Stomach smooth muscle (tissue), 2 donors: Measurements from ENCODE around the gene PPM1F.

Source experiments
- H3K27ac ChIP-seq: one replicate; pipeline ENCODE4 v1.7.0; 2013; ENCODE audit warnings: mild to moderate bottlenecking, low read length, inconsistent platforms
- H3K27me3 ChIP-seq, 2 donors: one replicate each; pipeline ENCODE4 v1.7.0; 2013; ENCODE audit warnings: low read length in 2 of 2; ENCODE audit not compliant: insufficient read depth in 2 of 2, control insufficient read depth in 1 of 2
- H3K36me3 ChIP-seq, 2 donors: one replicate each; pipeline ENCODE4 v1.7.0; 2013; ENCODE audit warnings: low read length in 2 of 2; ENCODE audit not compliant: control insufficient read depth in 2 of 2, insufficient read depth in 2 of 2
- H3K4me1 ChIP-seq: one replicate; pipeline ENCODE4 v1.7.0; 2013; ENCODE audit warnings: low read length; ENCODE audit not compliant: control insufficient read depth, insufficient read depth
- H3K4me3 ChIP-seq, 2 donors: one replicate each; pipeline ENCODE4 v1.7.0; 2013; ENCODE audit warnings: low read length in 2 of 2
- H3K9ac ChIP-seq, 2 donors: one replicate each; pipeline ENCODE4 v1.7.0; 2013; ENCODE audit warnings: low read length in 2 of 2, mild to moderate bottlenecking in 1 of 2
- H3K9me3 ChIP-seq, 2 donors: one replicate each; pipeline ENCODE4 v1.7.0; 2013; ENCODE audit warnings: low read length in 2 of 2; ENCODE audit not compliant: control insufficient read depth in 2 of 2
- donor health status: healthy.
- donor health status: Pancreatic carcinoma.

Gene PPM1F

DNA sequence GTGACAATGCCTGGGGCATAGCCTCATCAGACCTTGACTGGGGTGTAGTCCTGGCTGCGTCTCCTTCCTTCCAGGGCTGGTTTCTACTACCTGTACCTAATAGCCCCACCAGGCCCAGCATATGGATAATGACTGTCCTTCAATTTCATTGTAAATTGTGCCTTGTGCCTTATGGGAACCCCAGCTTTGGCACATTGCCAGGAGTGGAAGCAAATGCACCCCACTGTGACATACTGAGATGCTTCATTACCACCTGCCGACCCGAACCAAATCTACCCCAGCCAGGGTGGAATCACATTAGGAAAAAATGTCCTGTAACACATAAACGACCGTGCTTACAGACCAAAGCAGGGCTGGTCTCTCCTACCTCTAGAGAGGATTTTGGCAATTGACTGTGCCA, 22.6 kb upstream of the PPM1F start:
- Histone ChIP-seq H3K4me1 (no peaks in the 10 kb centered on the region), H3K9me3 (no peaks in the 10 kb centered on the region), H3K9ac (no peak overlapping the region), H3K27ac (no peak overlapping the region), H3K36me3 (peaks cover 35 to 43% of the 10 kb centered on the region in 2 donors), H3K4me3 (no peak overlapping the region), H3K27me3 (no peaks in the 10 kb centered on the region)

DNA sequence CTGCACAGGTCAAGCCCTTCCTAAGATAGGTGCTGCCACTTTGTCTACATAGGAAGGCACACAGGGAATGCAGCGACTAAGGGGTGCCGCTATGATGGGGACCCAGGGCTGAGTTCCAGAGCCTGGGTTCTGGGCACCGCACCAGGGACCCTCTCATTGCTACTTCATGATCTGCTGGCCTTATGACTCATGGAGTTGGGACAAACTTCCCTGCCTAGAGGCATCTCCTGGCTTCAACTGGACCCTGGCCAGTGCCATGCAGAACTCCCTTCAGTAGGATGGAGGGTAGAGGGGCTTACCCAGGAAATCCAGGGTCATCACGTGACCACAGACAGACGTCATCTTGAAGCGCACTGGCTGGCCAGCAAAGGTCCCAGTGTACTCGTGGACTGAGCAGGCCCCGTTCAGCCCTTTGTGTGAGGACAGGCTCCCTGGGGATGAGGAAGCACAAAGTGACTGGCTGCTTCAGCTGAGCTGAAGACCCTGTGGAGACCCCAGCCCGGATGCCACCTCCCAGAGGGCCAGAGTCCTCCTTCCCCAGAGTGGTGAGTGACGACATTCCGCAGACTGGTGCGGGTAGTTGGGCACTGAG, 21.5 kb upstream of the PPM1F start:
- Histone ChIP-seq H3K9me3 (no peaks in the 10 kb centered on the region), H3K36me3 (peaks cover 37 to 48% of the 10 kb centered on the region in 2 donors), H3K27ac (no peak overlapping the region), H3K4me3 (no peak overlapping the region), H3K4me1 (no peaks in the 10 kb centered on the region), H3K9ac (no peak overlapping the region), H3K27me3 (no peaks in the 10 kb centered on the region)

DNA sequence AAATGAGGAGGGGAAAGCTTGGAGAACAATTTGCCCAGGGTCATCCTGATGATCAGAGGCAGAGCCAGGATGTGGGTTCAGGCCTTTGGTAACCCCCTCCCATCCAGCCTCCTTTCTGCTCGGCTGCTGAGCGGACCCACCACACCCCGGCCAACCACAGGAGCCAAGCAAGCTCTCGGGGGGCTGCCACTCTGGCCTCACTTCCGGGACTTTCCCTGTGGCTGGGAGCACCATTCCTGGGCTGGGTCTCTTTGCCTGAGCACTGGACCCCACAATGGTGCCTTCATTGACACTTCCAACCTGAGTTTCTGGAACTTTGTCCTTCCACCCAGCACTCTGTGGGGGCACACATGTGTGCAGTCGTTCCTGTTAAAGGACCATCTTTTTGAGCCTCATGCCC, 20.2 kb upstream of the PPM1F start:
- no peaks in the 10 kb centered on the region for H3K27me3 ChIP-seq
- no peak overlapping the region for H3K9ac ChIP-seq
- no peak overlapping the region for H3K27ac ChIP-seq
- H3K4me3 ChIP-seq = no peak overlapping the region
- no peaks in the 10 kb centered on the region for H3K9me3 ChIP-seq
- H3K4me1 ChIP-seq = no peaks in the 10 kb centered on the region
- peaks cover 48 to 57% of the 10 kb centered on the region in 2 donors for H3K36me3 ChIP-seq

DNA sequence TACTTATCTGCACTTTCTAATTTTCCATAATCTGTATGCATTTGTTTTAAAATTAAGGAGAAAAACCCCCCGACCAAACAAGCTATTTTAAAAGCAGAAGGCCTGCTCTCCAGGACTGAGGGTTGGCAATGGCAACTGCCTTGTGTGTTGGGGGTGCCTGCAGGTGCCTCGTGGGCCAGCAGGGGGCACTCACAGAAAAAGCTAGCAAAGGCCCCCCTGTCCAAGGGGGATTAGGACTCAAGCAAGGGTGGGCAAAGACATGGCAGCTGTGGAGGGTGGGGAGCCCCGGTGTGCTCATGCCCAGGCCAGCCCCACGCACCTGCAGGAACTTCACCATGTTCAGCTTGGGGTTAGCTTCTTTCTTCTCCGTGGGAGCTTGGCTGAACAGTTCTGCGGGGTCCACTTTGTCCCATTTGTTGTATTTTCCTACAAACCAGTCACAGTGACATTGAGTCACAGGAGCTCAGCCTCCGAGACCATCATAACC, 19.7 kb upstream of the PPM1F start:
- peaks cover 53 to 61% of the 10 kb centered on the region in 2 donors for H3K36me3 ChIP-seq
- H3K4me1 ChIP-seq = no peaks in the 10 kb centered on the region
- H3K27me3 ChIP-seq = no peaks in the 10 kb centered on the region
- H3K4me3 ChIP-seq = no peak overlapping the region
- no peak overlapping the region for H3K27ac ChIP-seq
- no peak overlapping the region for H3K9ac ChIP-seq
- H3K9me3 ChIP-seq = no peaks in the 10 kb centered on the region

- Histone ChIP-seq H3K9me3 (no peaks in the 10 kb centered on the region), H3K4me1 (no peaks in the 10 kb centered on the region)
Observed at GRCh38 chr22:21971858-21972275, 19.2 kb upstream of the PPM1F start.

DNA sequence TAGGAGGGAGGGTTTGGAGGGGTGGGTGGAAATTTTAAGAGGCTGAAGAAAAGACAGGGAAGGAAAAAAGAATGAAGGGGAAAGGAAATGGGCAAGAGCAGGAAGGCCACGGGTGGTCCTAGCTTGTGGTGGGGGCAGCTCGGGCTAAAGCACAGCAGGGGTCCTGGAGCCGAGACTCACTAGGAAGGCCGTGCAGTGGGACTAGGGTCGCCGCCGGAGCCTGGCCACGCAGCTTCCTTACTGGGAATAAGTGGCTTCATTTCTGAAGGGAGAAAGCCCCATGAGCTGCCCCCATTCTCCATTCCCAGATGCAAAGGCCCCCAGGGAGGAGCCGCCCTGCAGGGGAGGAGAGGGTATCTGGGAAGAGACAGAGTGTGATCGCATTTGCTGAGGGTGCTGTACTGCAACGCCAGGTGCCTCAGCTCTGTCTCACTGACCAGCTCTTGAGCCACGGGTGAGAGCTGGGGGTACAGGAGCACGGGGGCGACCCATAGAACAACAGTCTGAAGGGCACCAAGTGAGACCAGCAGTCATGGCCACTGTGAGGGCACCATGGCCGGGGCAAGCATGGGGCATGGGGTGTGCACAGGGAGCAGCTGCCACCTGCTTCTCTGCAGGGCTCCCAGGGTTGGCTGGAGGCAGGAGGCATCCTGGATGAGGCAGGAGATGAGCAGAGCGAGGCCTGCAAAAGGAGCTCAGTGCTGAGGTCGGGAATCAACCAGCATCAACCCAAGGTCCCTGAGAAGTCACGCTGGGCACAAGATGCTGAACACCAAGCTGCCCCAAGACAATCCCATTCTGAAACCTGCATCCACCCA, 18.4 kb upstream of the PPM1F start:
- H3K9me3 ChIP-seq = no peaks in the 10 kb centered on the region
- no peaks in the 10 kb centered on the region for H3K27me3 ChIP-seq
- H3K9ac ChIP-seq = no peak overlapping the region
- no peak overlapping the region for H3K4me3 ChIP-seq
- H3K4me1 ChIP-seq = no peaks in the 10 kb centered on the region
- H3K36me3 ChIP-seq = peaks cover 66 to 75% of the 10 kb centered on the region in 2 donors
- no peak overlapping the region for H3K27ac ChIP-seq

More at GRCh38 chr22:21971858-21972275, 19.2 kb upstream of the PPM1F start:
- Histone ChIP-seq H3K27me3 (no peaks in the 10 kb centered on the region), H3K4me3 (no peak overlapping the region), H3K36me3 (peaks cover 57 to 66% of the 10 kb centered on the region in 2 donors), H3K9ac (no peak overlapping the region), H3K27ac (no peak overlapping the region)

DNA sequence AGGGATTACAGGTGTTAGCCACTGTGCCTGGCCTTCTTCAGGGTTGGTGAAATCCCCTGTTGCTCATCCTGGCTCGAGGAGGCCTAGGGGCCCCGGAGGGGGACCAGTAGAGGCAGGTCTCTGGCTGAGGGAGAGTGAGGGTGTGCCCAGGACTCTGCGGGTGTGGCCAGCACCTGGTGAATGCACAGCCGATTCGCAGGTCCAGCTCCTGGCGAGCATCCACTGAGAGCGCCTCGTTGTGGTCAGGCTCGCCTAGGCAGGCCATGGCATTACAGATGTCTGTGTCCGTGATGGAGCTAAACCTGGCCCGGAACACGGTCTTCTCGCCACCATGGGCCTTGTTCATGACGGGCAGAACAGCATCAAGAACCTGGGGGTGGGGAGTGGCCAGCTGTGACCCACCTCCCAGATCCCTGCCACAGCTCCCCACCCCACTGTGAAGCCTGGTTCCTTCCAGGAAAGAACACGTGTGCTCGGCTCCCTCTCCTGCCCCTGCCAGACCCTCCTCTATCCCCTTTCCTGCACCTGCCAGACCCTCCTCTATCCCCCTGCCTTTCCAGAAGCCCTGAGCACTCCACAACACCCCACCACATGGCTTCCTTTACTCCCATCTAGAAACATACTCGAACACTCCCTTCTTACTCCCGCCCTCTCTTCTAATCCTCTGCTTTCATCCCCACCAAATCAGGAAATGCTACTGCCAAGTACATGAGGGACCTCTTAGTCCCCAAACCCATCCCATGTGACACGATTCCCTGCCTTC, 17.6 kb upstream of the PPM1F start:
- no peaks in the 10 kb centered on the region for H3K9me3 ChIP-seq
- no peaks in the 10 kb centered on the region for H3K27me3 ChIP-seq
- H3K9ac ChIP-seq = no peak overlapping the region
- H3K36me3 ChIP-seq = peaks cover 68 to 73% of the 10 kb centered on the region in 2 donors
- no peak overlapping the region for H3K4me3 ChIP-seq
- H3K27ac ChIP-seq = no peak overlapping the region
- no peaks in the 10 kb centered on the region for H3K4me1 ChIP-seq

DNA sequence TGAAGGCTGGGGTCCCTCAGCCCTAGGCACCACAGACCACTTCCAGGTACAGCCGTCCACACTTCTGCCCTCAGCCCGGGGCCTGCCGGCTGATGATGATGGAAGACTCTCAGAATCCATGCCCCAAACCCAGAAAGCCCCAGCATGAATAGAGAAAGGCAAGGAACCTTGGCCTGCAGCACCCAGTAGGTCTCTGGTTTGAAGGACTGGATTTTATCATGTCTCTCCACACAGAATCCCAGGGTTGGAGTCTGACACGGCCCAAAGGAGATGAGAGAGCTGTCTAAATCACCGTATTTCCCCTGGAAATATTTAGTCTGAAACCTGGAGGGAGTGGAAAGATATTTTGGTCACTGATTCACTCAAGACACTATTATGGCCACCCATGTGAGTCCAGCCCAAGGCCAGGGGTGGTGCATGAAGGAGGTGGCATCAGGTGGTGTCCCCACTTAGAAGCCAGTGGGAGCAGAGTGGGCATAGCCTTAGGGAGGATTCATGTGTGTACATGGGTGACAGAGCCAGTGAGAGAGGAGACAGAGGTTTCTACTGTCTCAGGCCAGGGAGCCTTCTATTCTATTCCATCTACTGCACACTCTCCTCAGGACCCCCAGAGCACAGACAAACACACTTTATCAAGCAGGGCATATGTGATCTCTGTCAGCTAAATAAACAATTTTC, 15.9 kb upstream of the PPM1F start:
- no peak overlapping the region for H3K9ac ChIP-seq
- H3K9me3 ChIP-seq = no peaks in the 10 kb centered on the region
- H3K27ac ChIP-seq = no peak overlapping the region
- H3K27me3 ChIP-seq = no peaks in the 10 kb centered on the region
- H3K4me1 ChIP-seq = no peaks in the 10 kb centered on the region
- H3K4me3 ChIP-seq = no peak overlapping the region
- H3K36me3 ChIP-seq = peaks cover 66 to 73% of the 10 kb centered on the region in 2 donors

- H3K27me3 ChIP-seq = no peaks in the 10 kb centered on the region
- no peak overlapping the region for H3K4me3 ChIP-seq
- H3K9ac ChIP-seq = no peak overlapping the region
- H3K36me3 ChIP-seq = peaks cover 62 to 68% of the 10 kb centered on the region in 2 donors
- no peaks in the 10 kb centered on the region for H3K4me1 ChIP-seq
- H3K9me3 ChIP-seq = no peaks in the 10 kb centered on the region
- no peak overlapping the region for H3K27ac ChIP-seq
Observed at GRCh38 chr22:21967693-21968271, 15.1 kb upstream of the PPM1F start.
